CD4-positive, alpha-beta T cell treated with Interleukin-6 at 100 ng/mL for 8 hours (primary cell): ENCODE measurements around the gene SLC25A5.
A peak's percentile ranks its signal among the peaks of the same experiment; 100 is the strongest.
"Not testable (repeated sequence)": the region's sequence is repeated elsewhere in the genome, so short reads cannot be mapped to it uniquely, and the experiment has no call there.

Experiments
- DNase-seq: peaks from one replicate; pipeline ENCODE4 v3.0.0-alpha.2; 2020; ENCODE audit warnings: mixed read lengths, low spot score

SLC25A5 gene

DNA sequence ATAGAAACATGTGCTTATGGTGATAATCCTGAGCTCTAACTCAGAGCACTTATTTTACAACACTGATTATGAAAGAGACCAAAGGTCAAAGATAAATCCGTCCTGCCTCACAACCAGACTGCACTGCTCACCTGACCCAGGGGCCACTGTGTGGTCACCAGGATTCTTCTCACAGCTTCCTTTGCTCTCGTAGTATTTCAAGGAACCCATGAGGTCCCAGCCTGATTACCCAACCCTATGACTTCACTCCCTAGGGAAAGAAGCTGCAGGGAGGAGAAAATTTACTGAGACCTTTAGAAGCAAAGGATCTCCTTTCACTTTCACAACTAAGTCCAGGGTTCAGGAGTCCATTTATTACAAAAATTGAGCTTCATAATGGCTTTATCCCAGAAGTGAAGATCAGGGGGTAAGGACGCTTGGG lies 9.6 kb downstream of the SLC25A5 start:
- no peak for DNase-seq

- no peak for DNase-seq
Observed at GRCh38 chrX:119478504-119478903, 10.3 kb downstream of the SLC25A5 start.

DNA sequence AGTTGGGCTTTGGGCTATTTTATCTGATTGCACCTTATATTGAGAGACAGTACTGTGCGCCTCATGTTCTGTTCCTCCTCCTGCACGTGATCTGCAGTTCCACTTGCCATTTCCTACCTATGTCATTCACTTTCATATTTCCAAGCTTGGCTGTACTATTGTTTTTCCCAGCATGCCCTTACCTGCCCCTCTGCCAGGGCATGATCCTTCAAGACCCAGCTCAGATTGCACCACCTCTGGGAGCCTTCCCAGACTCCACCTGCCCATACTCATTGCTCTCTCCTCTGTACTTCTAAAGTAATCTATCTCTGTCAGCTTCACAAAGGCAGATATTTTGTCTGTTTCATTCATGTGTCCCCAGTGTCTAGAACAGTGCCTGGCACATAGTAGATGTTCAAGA lies 11.6 kb downstream of the SLC25A5 start:
- DNase-seq = no peak

GRCh38 chrX:119481323-119481801 lies 13.1 kb downstream of the SLC25A5 start:
- no peak for DNase-seq

- no peak for DNase-seq
Observed at GRCh38 chrX:119482041-119482440, 13.8 kb downstream of the SLC25A5 start.

DNA sequence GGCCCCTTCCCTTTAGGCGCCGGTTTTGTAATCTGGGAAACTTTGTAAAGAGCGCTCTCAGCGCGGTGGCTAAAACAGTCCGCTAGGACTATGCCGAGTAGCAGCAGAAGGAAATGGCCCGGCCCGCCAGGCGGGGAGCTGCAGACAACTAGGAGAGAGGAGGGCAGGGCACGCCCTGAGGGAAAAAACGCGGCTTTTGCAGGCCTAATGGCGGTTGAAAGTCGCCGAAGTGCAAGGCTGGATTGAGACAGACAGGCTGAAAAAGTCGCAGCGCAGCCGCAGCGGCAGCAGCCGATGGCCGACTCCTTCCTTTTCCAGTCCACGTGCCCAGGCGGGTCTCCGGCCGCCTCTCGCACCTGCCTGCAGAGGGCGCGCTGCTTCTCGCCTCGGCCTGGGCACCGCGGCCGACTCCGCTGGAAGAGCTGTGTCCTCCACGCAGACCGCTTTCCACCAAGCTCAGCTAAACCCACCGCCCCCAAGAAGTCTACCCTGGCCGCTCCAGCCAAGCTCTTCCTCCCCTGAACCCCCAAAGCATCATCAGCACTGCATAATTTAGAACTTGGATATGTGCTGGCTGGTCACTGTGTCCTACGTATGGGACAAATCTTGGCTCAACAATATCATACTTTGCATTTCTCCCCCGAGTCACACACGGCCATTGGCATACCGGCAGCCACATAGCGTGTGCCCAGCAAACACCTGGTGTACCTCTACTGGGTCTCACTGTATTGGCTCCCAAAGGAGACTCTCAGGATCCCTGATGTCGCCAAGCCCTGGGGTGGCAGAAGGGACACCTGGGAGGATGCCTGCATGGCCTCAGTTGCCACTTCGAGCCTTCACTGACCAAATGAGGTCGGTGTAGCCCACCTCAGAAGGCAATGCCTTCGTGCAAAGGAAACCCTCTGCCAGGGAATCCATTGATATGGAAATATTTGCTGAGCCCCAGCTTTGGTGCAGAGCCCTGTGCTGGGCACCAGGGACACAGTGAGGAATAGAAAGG lies 14.5 kb downstream of the SLC25A5 start:
- DNase-seq = peak; percentile 57

- DNase-seq = no peak
Observed at GRCh38 chrX:119486745-119487144, 18.5 kb downstream of the SLC25A5 start.

DNA sequence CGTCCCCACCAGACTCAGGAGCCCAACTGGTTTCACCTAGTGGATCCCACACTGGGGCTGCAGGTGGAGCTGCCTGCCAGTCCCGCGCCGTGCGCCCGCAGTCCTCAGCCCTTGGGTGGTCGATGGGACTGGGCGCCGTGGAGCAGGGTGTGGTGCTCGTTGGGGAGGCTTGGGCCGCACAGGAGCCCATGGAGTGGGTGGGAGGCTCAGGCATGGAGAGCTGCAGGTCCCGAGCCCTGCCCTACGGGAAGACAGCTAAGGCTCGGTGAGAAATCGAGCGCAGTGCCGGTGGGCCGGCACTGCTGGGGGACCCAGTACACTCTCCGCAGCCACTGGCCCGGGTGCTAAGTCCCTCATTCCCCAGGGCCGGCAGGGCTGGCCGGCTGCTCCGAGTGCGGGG lies 19.5 kb downstream of the SLC25A5 start:
- not testable (repeated sequence) for DNase-seq

- peak; percentile 25 for DNase-seq
Observed at GRCh38 chrX:119488749-119489148, 20.5 kb downstream of the SLC25A5 start.

GRCh38 chrX:119489212-119490074 lies 21.2 kb downstream of the SLC25A5 start:
- DNase-seq = no peak

DNA sequence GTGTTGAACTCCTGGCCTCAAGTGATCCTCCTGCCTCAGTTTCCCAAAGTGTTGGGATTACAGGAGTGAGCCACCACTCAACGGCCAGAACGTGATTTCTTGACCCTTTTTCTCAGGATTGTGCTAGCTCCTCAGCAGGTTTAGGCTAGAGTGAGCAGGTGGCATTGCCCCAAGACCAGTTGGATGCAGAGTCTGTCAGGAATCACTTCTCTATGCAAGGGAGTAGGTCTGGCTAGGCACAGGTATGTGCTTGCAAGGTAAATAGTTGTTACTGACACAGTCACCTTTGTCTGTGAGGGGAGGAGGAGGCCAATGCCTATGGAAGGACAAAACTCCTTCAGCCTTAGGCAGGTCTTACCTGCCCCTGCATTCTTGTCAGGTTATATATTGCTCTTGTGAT lies 24.2 kb downstream of the SLC25A5 start:
- DNase-seq = no peak

DNA sequence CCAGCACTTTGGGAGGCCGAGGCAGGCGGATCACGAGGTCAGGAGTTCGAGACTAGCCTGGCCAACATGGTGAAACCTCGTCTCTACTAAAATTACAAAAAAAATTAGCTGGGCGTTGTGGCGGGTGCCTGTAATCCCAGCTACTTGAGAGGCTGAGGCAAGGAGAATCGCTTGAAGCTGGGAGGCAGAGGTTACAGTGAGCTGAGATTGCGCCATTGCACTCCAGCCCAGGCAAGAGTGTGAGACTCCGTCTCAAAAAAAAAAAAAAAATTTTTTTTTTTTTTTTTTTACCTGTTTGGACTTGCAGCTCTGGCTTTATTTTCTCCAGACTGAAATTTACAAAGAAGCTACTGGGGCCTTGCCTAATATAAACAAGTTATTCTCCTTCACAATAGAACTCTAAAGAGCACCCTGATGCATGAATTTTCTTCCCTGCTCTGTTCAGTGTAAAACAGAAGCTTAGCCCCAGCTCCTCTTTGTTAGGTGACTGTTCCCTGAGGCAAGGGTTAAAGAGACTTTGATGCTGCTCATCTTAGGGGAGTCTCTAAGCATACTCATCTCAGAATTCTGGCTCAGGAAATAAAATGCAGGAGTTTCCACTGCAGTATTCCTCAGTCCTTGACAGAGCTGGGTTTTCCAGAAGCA lies 25.7 kb downstream of the SLC25A5 start:
- DNase-seq = not testable (repeated sequence)

DNA sequence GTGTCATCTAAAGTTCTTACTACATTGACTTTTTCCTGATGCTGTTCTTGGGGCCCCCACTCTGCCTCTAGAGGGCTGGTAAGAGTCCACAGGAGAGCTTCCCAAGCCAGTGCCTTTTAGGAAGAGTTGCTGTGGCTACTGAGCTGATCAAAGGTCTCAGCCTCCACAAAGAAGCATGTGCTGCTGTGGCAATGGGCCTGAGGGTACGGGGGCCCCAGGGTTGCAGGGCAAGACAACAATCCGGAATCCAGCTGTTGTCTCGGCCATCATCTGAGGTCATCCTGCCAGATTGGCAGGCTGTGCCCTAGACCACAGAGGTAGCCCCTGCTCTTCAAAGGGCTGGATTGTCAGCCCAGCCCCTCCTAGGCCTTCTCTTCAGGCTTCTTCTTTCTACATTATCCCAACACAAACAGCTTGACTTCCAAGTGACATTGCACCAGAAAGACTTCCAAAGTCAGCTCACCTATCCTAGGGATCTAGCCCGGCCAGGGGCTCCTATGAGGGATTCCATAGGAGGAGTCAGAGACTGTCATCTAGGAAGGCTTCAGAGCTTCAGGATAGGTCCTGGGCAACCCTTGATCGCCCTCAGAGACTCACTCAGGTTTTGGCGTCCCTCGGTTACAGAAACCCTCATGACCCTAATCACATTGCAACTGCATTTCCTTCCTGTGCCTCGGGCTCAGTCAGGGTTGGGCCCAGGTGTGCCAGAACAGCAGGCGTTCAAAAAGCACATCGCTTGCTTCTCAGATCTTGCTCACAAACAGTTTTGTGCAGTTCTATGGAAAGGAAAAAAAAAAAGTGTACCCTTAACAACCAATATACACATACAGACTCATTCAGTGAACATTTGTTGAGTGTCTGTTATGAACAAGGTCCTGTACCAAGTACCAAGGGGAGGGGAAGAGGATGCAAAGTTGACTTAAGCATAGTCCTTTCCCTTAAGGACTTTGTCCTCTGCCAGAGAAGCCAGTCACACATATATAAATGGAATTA lies 27.8 kb downstream of the SLC25A5 start:
- no peak for DNase-seq

GRCh38 chrX:119497185-119497584 lies 28.9 kb downstream of the SLC25A5 start:
- no peak for DNase-seq

GRCh38 chrX:119500061-119500800 lies 32.0 kb downstream of the SLC25A5 start:
- DNase-seq = no peak

DNA sequence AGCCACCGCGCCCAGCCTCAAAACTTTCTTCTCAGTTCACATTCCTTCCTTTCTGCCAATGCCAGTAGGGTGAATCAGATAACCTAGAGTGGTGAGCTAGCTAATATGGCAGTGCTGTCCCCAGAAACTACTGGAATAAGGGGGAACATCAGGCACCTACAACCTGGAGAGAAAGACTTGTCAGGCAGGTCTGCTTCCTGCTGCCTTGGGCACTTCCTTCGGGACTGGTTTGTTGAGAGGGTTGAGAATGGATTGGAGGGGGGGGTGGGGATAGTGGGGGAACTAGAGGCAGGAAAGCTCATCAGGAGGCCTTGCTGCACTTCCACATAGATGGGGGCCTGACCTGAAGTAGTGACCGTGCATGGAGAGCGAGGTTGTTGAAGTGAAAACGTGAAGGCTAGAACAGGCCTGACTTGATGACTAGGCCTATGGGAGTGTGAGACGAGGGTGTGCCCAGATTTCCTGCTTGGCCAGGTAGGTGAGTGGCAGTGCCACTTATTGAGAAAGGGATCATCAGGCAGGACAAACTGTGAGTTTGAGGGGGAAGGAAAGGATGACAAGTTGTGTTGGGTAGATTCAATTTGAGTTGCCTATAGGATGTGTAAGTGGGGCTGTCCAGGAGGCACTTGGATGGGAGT lies 33.4 kb downstream of the SLC25A5 start:
- no peak for DNase-seq

GRCh38 chrX:119502727-119503483 lies 34.7 kb downstream of the SLC25A5 start:
- peak; percentile 38 for DNase-seq

GRCh38 chrX:119503484-119503861 lies 35.2 kb downstream of the SLC25A5 start:
- no peak for DNase-seq

GRCh38 chrX:119505145-119505544 lies 36.9 kb downstream of the SLC25A5 start:
- not testable (repeated sequence) for DNase-seq
